Kidney (tissue), 14 donors: ENCODE results near the gene SLC15A4. TPM values are rescaled to one million over a fixed set of nuclear protein-coding genes. Genes with fewer than 3 reads are reported as not detected.

Experiments used
- DNase-seq, 5 donors: peaks; one replicate each; pipeline ENCODE4 v3.0.0-alpha.2; 2013 to 2020
- FAIRE-seq: peaks from 2 replicates; lab custom pipeline; 2012; peaks lifted over from hg19 to GRCh38; lab: Jason Lieb, UNC
- H3K27ac ChIP-seq, 2 donors: one replicate each; pipeline ENCODE4 v1.7.0; 2013; ENCODE audit warnings: low read depth in 2 of 2, low read length in 2 of 2, inconsistent platforms in 1 of 2
- H3K27me3 ChIP-seq: one replicate; pipeline ENCODE4 v1.7.1; 2013; ENCODE audit warnings: low read length, inconsistent platforms; ENCODE audit not compliant: control insufficient read depth, insufficient read depth
- H3K36me3 ChIP-seq, 3 donors: one replicate each; pipeline versions ENCODE4 v1.7.0 to v1.7.1; 2013; ENCODE audit warnings: low read length in 3 of 3, control low read depth in 1 of 3, inconsistent platforms in 1 of 3; ENCODE audit not compliant: insufficient read depth in 3 of 3, control insufficient read depth in 2 of 3
- H3K4me1 ChIP-seq, 3 donors: one replicate each; pipeline versions ENCODE4 v1.7.0 to v1.7.1; 2013; ENCODE audit warnings: low read length in 3 of 3, inconsistent platforms in 1 of 3, low read depth in 1 of 3; ENCODE audit not compliant: control insufficient read depth in 2 of 3, insufficient read depth in 2 of 3
- H3K4me3 ChIP-seq, 3 donors: one replicate each; pipeline versions ENCODE4 v1.7.0 to v1.8.1; 2013; ENCODE audit warnings: low read length in 3 of 3, control low read depth in 1 of 3, inconsistent platforms in 1 of 3
- H3K9ac ChIP-seq, 3 donors: one replicate each; pipeline versions ENCODE4 v1.7.0 to v1.7.1; 2013; ENCODE audit warnings: low read length in 3 of 3, control low read depth in 1 of 3, inconsistent platforms in 1 of 3
- H3K9me3 ChIP-seq, 3 donors: one replicate each; pipeline versions ENCODE4 v1.7.0 to v1.7.1; 2013; ENCODE audit warnings: low read length in 3 of 3, control low read depth in 1 of 3, inconsistent platforms in 1 of 3; ENCODE audit not compliant: control insufficient read depth in 2 of 3, insufficient read depth in 1 of 3
- CTCF ChIP-seq: IDR thresholded peaks from 3 replicates; pipeline ENCODE4 v1.5.1; 2012; ENCODE audit warnings: mild to moderate bottlenecking, moderate library complexity, borderline replicate concordance; ENCODE audit not compliant: insufficient read depth; ENCODE audit errors: extremely low read depth
- intact Hi-C: fragments of 100-400 bp; cut with DNase I; formaldehyde crosslinking; loops from one replicate; pipeline ENCODE4 v1.11.1; 2022
- polyA plus RNA-seq: library from polyadenylated mRNA; stranded (reverse); fragments of 350-450 nt; fragmentation: Illumina TruSeq; extraction: RNeasy Lipid Tissue Mini Kit (QIAGEN cat#74804); gene quantifications from one replicate; pipeline ENCODE4 v1.2.3, GENCODE V29; 2014; ENCODE audit warnings: low read depth, low replicate concordance; ENCODE audit not compliant: insufficient read depth
- total RNA-seq: library from RNA; stranded (reverse); fragmentation: NEBNext Ultra II Directional; extraction: Animal tissue kit (Norgen Biotek cat#: 25700); gene quantifications from one replicate; pipeline ENCODE4 v1.2.1, GENCODE V29; 2021
- donor health status: control.
- donor health status: control.
- donor health status: control.
- donor health status: control.
- donor health status: control.
- donor health status: DM: yes; HTN: yes; CAD: no.
- donor health status: Normal renal cell carcinoma (clear cell type).

The SLC15A4 gene
- total and polyA plus RNA-seq, 2 donors from 2014 or later, result 11.3 to 32.4 TPM

- Histone ChIP-seq H3K4me3 (no peak overlapping the region), H3K4me1 (no peaks in the 10 kb centered on the region), H3K9me3 (no peaks in the 10 kb centered on the region), H3K27me3 (no peaks in the 10 kb centered on the region), H3K27ac (no peak overlapping the region), H3K9ac (no peak overlapping the region), H3K36me3 (no peaks in the 10 kb centered on the region)
- no peak for FAIRE-seq
- DNase-seq, result no peak
- TF ChIP-seq CTCF, result no peak
- intact Hi-C loops, result no loop called here
Measured at GRCh38 chr12:128771681-128772080, 52.1 kb downstream of the SLC15A4 start.

GRCh38 chr12:128767518-128767917 lies 56.2 kb downstream of the SLC15A4 start:
- DNase-seq, result no peak
- intact Hi-C loops, result no loop called here

DNA sequence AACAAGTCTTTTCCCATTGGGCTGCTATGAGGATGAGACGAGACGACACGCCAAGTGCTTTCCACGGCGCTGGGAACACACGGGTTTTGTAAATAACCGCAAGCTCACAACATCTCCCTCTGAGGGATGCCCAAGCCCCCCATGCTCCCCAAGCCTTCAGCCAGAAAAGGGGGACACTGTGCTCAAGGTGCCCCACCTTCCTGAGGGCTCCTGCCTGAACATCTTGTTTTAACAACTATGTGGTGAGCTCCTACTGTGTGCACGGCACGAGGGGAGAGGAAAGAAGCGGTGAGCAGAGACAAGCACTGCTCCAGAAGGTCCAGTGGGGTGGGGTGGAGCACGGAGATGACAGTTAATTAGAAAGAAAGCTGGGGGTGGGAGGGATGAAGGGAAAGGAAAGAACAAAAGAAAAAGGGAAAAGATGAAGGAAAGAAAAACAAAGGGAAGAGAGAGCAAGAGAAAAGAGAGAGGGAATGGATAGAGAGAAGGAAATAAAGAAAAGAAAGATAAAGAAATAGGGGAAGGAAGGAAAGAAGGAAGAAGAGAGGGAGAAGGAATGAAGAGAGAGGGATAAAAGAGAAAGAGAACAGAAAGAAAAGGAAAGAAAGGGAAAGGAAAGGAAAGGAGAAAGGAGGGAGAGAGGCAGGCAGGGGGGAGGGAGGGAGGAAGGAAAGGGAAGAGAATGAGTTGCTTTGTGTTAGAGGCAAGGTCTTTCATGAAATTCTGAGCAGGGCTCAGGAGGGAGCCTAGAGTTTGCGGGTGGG lies 56.8 kb downstream of the SLC15A4 start:
- Histone ChIP-seq H3K4me1 (no peaks in the 10 kb centered on the region), H3K9me3 (no peaks in the 10 kb centered on the region), H3K4me3 (no peak overlapping the region), H3K27me3 (no peaks in the 10 kb centered on the region), H3K9ac (no peak overlapping the region), H3K36me3 (no peaks in the 10 kb centered on the region), H3K27ac (no peak overlapping the region)
- no peak for FAIRE-seq
- intact Hi-C loops, result no loop called here
- no peak for DNase-seq
- no peak for TF ChIP-seq CTCF

More at GRCh38 chr12:128767518-128767917, 56.2 kb downstream of the SLC15A4 start:
- Histone ChIP-seq H3K36me3 (no peaks in the 10 kb centered on the region), H3K27ac (no peak overlapping the region), H3K9ac (no peak overlapping the region), H3K27me3 (no peaks in the 10 kb centered on the region), H3K4me1 (no peaks in the 10 kb centered on the region), H3K4me3 (no peak overlapping the region), H3K9me3 (no peaks in the 10 kb centered on the region)
- no peak for TF ChIP-seq CTCF
- no peak for FAIRE-seq
